IMR-90 (cell line): ENCODE data around the gene ERG. TPM values are rescaled to one million over a fixed set of nuclear protein-coding genes. Genes with fewer than 3 reads are reported as not detected.

Experiments
- ATAC-seq: fragments of 200-7000 bp; cut with Tn5 transposase; 2 replicates; pipeline ENCODE4 v1.9.1; 2020; ENCODE audit warnings: low read depth, mild to moderate bottlenecking, moderate library complexity
- BruUV-seq: library from RNA; stranded (reverse); fragments of 400-500 nt; replicated peaks from 2 replicates; lab custom pipeline; 2021; lab: Mats Ljungman, UMichigan
- CTCF ChIA-PET: fragments of 300-600 bp; formaldehyde crosslinking; extraction: SDS; loops from one replicate; lab custom pipeline; 2021; ENCODE audit warnings: antibody characterized with exemption; lab: Yijun Ruan, JAX
- POLR2A ChIA-PET: fragments of 300-600 bp; sonication (Branson Sonifier 250); formaldehyde crosslinking; loops from one replicate; lab custom pipeline; 2022; ENCODE audit warnings: antibody characterized with exemption; ENCODE audit not compliant: unreplicated experiment; lab: Charles Lee
- DNase-seq: peaks from one replicate; pipeline ENCODE4 v3.0.0; 2013
- H2AFZ ChIP-seq: replicated peaks from 2 replicates; pipeline ENCODE3; 2013; ENCODE audit warnings: low read length, mild to moderate bottlenecking; ENCODE audit not compliant: poor library complexity
- H2AK5ac ChIP-seq: 2 replicates; pipeline ENCODE4 v1.6.1; 2013; ENCODE audit warnings: low read depth, low read length, inconsistent platforms
- H2AK9ac ChIP-seq: replicated peaks from 2 replicates; pipeline ENCODE3; 2013; ENCODE audit warnings: mild to moderate bottlenecking, low read depth, low read length, moderate library complexity; ENCODE audit not compliant: poor library complexity
- H2BK120ac ChIP-seq: 2 replicates; pipeline ENCODE4 v1.6.1; 2013; ENCODE audit warnings: low read depth, low read length, inconsistent platforms
- H2BK15ac ChIP-seq: 3 replicates; pipeline ENCODE4 v1.6.1; 2013; ENCODE audit warnings: low read depth, low read length, inconsistent platforms
- H2BK20ac ChIP-seq: 2 replicates; pipeline ENCODE4 v1.6.1; 2013; ENCODE audit warnings: low read depth, mild to moderate bottlenecking, inconsistent platforms, low read length, moderate library complexity
- H2BK5ac ChIP-seq: 2 replicates; pipeline ENCODE4 v1.6.1; 2013; ENCODE audit warnings: mild to moderate bottlenecking, low read depth, low read length, inconsistent platforms; ENCODE audit not compliant: poor library complexity, severe bottlenecking
- H3K14ac ChIP-seq: replicated peaks from 2 replicates; pipeline ENCODE4 v1.6.1; 2013; ENCODE audit warnings: low read depth, low read length, inconsistent platforms
- H3K18ac ChIP-seq: 2 replicates; pipeline ENCODE4 v1.6.1; 2013; ENCODE audit warnings: low read depth, low read length, control low read depth
- H3K23ac ChIP-seq: 2 replicates; pipeline ENCODE4 v1.6.1; 2013; ENCODE audit warnings: low read depth, low read length, inconsistent platforms
- H3K27ac ChIP-seq: 2 replicates; pipeline ENCODE4 v1.5.1; 2013; ENCODE audit warnings: mild to moderate bottlenecking, control low read depth, low read length; ENCODE audit not compliant: insufficient read depth
- H3K27me3 ChIP-seq: 2 replicates; pipeline ENCODE4 v1.6.1; 2013; ENCODE audit warnings: low read length; ENCODE audit not compliant: control insufficient read depth, insufficient read depth
- H3K36me3 ChIP-seq: 2 replicates; pipeline ENCODE4 v1.6.1; 2013; ENCODE audit warnings: low read length, mixed read lengths; ENCODE audit not compliant: control insufficient read depth, insufficient read depth
- H3K4ac ChIP-seq: 2 replicates; pipeline ENCODE4 v1.6.1; 2013; ENCODE audit warnings: low read depth, low read length, inconsistent platforms
- H3K4me1 ChIP-seq: 2 replicates; pipeline ENCODE4 v1.6.1; 2013; ENCODE audit warnings: low read length, mixed read lengths; ENCODE audit not compliant: control insufficient read depth, insufficient read depth
- H3K4me2 ChIP-seq: 2 replicates; pipeline ENCODE4 v1.6.1; 2013; ENCODE audit warnings: low read depth, mild to moderate bottlenecking, control low read depth, low read length, moderate library complexity
- H3K4me3 ChIP-seq: 2 replicates; pipeline ENCODE4 v1.5.1; 2013; ENCODE audit warnings: low read depth, mild to moderate bottlenecking, control low read depth, low read length, moderate library complexity; ENCODE audit not compliant: insufficient read depth
- H3K56ac ChIP-seq: 2 replicates; pipeline ENCODE4 v1.6.1; 2013; ENCODE audit warnings: low read length, inconsistent platforms; ENCODE audit not compliant: insufficient read depth; ENCODE audit errors: extremely low read depth
- H3K79me1 ChIP-seq, 2 experiments: 2 replicates each; pipeline ENCODE4 v1.6.1; 2013; ENCODE audit warnings: low read length in 2 of 2, inconsistent platforms in 1 of 2, low read depth in 1 of 2
- H3K9ac ChIP-seq: 2 replicates; pipeline ENCODE4 v1.6.1; 2013; ENCODE audit warnings: low read depth, low read length, control low read depth
- H3K9me1 ChIP-seq: 2 replicates; pipeline ENCODE4 v1.6.1; 2013; ENCODE audit warnings: low read length, inconsistent platforms; ENCODE audit not compliant: insufficient read depth
- H3K9me3 ChIP-seq: 2 replicates; pipeline ENCODE4 v1.6.1; 2013; ENCODE audit warnings: low read length; ENCODE audit not compliant: control insufficient read depth, insufficient read depth
- H4K20me1 ChIP-seq: 2 replicates; pipeline ENCODE4 v1.6.1; 2013; ENCODE audit warnings: low read length, inconsistent platforms; ENCODE audit not compliant: insufficient read depth
- H4K5ac ChIP-seq: 2 replicates; pipeline ENCODE4 v1.6.1; 2013; ENCODE audit warnings: mild to moderate bottlenecking, low read depth, low read length, control low read depth
- H4K8ac ChIP-seq, 2 experiments: 2 replicates each; pipeline ENCODE4 v1.6.1; 2013; ENCODE audit warnings: low read depth in 2 of 2, low read length in 2 of 2, control low read depth in 1 of 2, inconsistent platforms in 1 of 2
- H4K91ac ChIP-seq: 2 replicates; pipeline ENCODE4 v1.6.1; 2013; ENCODE audit warnings: low read depth, low read length, inconsistent platforms; ENCODE audit not compliant: insufficient read depth
- BHLHE40 ChIP-seq: fragments of 150-350 bp; IDR thresholded peaks from 2 replicates; pipeline ENCODE4 v1.6.1; 2016; ENCODE audit warnings: mild to moderate bottlenecking, low read depth, low read length
- FOS ChIP-seq: fragments of 150-350 bp; IDR thresholded peaks from 2 replicates; pipeline ENCODE4 v1.6.1; 2016; ENCODE audit warnings: low read depth, low read length
- MAZ ChIP-seq: IDR thresholded peaks from 2 replicates; pipeline ENCODE4 v1.6.1; 2012; ENCODE audit warnings: low read depth, mild to moderate bottlenecking, low read length, improper control_type of control experiment, moderate library complexity, borderline replicate concordance
- MXI1 ChIP-seq: IDR thresholded peaks from 2 replicates; pipeline ENCODE4 v1.6.1; 2012; ENCODE audit warnings: low read depth, mild to moderate bottlenecking, low read length, moderate library complexity, borderline replicate concordance
- NFE2L2 ChIP-seq: fragments of 150-350 bp; IDR thresholded peaks from 2 replicates; pipeline ENCODE4 v1.6.1; 2016; ENCODE audit warnings: low read depth, mild to moderate bottlenecking, low read length
- POLR2A ChIP-seq: IDR thresholded peaks from 2 replicates; pipeline ENCODE4 v1.6.1; 2012; ENCODE audit warnings: mild to moderate bottlenecking, low read depth, low read length
- SMC3 ChIP-seq: fragments of 150-350 bp; IDR thresholded peaks from 2 replicates; pipeline ENCODE4 v1.6.1; 2016; ENCODE audit warnings: low read depth, mild to moderate bottlenecking, antibody characterized with exemption, low read length, moderate library complexity
- WGBS, 2 experiments: methylation state at CpG; one replicate each; pipeline versions ENCODE4 v1.1.5 to v1.1.7; 2013; ENCODE audit warnings: missing lambda C conversion rate in 2 of 2; ENCODE audit not compliant: insufficient read length in 1 of 2; ENCODE audit errors: extremely low coverage in 2 of 2; 5-methylcytosine and 5-hydroxymethylcytosine counted together
- dilution Hi-C: fragments of 300-500 bp; cut with HindIII; formaldehyde crosslinking; loops from one replicate; pipeline ENCODE4 v1.14.3; 2018; ENCODE audit warnings: low sequenced_read_pairs; ENCODE audit not compliant: unreplicated experiment
- in situ Hi-C: fragments of 300-500 bp; cut with MboI; formaldehyde crosslinking; loops from 3 replicates; pipeline ENCODE4 v1.14.3; 2019; ENCODE audit warnings: low sequenced_read_pairs, inconsistent platforms, mixed read lengths
- intact Hi-C: fragments of 100-400 bp; cut with micrococcal nuclease; formaldehyde crosslinking; loops from 2 replicates; pipeline ENCODE4 v1.10.0; 2022
- polyA plus RNA-seq, 3 experiments: library from polyadenylated mRNA; depleted of rRNA; stranded (reverse); fragments of >200 nt; gene quantifications; 2 replicates each; pipeline ENCODE4 v1.2.3, GENCODE V29; 2012; ENCODE audit warnings: low replicate concordance in 1 of 3
- total RNA-seq: library from RNA; depleted of rRNA; stranded (reverse); fragments of >200 nt; gene quantifications from 2 replicates; pipeline ENCODE4 v1.2.3, GENCODE V29; 2012

ERG gene
- total and polyA plus RNA-seq, 2 of the 4 experiments (the other 2 are of a cell fraction): not detected

DNA sequence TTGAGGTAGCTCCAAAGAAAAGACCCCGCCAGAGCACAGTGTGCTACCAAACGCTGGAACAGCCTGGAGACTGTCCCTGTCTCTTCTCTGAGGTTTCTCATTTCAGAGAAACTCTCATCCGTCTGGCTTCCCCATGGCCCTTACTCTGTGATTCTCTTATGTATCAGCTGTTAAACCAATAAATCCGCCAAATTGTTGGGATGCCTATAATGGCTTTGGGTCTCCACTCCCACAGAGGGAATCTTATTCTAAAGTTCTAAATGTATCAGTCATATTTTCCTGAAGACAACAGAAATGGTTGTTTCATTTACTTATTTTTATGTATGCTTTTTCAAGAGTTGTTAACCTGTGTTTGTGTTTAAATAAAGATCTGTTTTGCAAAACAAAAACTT is 4.0 kb downstream of the ERG start:
- BruUV-seq: no TSS peak
- POLR2A ChIA-PET: no interaction called here
- no peak overlapping the region for H3K27ac ChIP-seq

More for the DNA sequence above, 4.0 kb downstream of the ERG start:
- no peak overlapping the region for H3K4me2 ChIP-seq
- WGBS, 2 experiments: 69% methylated on average over 2 of the region's 4 CpGs; no CpG with 5 or more reads in 1 of the 2 experiments
- no peaks in the 10 kb centered on the region for H3K79me1 ChIP-seq
- no peak overlapping the region for H2BK15ac ChIP-seq
- H2AK5ac ChIP-seq: no peak overlapping the region
- no peak overlapping the region for H2BK5ac ChIP-seq
- ATAC-seq (no peak), DNase-seq (no peak)
- no peak overlapping the region for H4K8ac ChIP-seq
- no peak overlapping the region for H4K91ac ChIP-seq
- H3K27me3 ChIP-seq: peaks cover 31% of the 10 kb centered on the region
- H2BK20ac ChIP-seq: no peak overlapping the region
- no peak overlapping the region for H3K56ac ChIP-seq
- no peaks in the 10 kb centered on the region for H3K9me1 ChIP-seq
- no peaks in the 10 kb centered on the region for H3K36me3 ChIP-seq
- TF ChIP-seq MXI1 (no peak), BHLHE40 (no peak), NFE2L2 (no peak), MAZ (no peak), FOS (no peak), POLR2A (no peak), SMC3 (no peak)
- no peak overlapping the region for H3K23ac ChIP-seq
- no peaks in the 10 kb centered on the region for H3K4me1 ChIP-seq
- no peaks in the 10 kb centered on the region for H4K20me1 ChIP-seq
- H3K18ac ChIP-seq: no peak overlapping the region
- H3K4ac ChIP-seq: no peak overlapping the region
- no peak overlapping the region for H2AFZ ChIP-seq
- H3K9me3 ChIP-seq: no peaks in the 10 kb centered on the region
- dilution Hi-C loops: no loop called here
- H3K9ac ChIP-seq: no peak overlapping the region
- no peak overlapping the region for H3K14ac ChIP-seq
- no peak overlapping the region for H4K5ac ChIP-seq
- intact Hi-C loops: no loop called here
- no peak overlapping the region for H2AK9ac ChIP-seq
- CTCF ChIA-PET: no interaction called here
- no peak overlapping the region for H2BK120ac ChIP-seq
- in situ Hi-C loops: no loop called here
- no peak overlapping the region for H3K4me3 ChIP-seq
